Left renal cortex interstitium (tissue), 4 donors: ENCODE measurements around the gene TREML2. TPM values are rescaled to one million over a fixed set of nuclear protein-coding genes. Genes with fewer than 3 reads are reported as not detected.
A peak's percentile ranks its signal among the peaks of the same experiment; 100 is the strongest.
"Not testable (repeated sequence)": the region's sequence is repeated elsewhere in the genome, so short reads cannot be mapped to it uniquely, and the experiment has no call there.

Source experiments
- DNase-seq, 4 donors: peaks; one replicate each; pipeline ENCODE4 v3.0.0-alpha.2; 2013; ENCODE audit warnings: low read depth in 4 of 4, low spot score in 2 of 4, missing footprints in 1 of 4
- polyA plus RNA-seq, 4 donors: library from polyadenylated mRNA; unstranded; fragments of 120-200 nt; gene quantifications; one replicate each; pipeline ENCODE4 v1.2.1, GENCODE V29; 2013; ENCODE audit not compliant: insufficient read length in 4 of 4

The TREML2 gene
- under 1 TPM; 0.08 to 0.13 (median 0.12) TPM for polyA plus RNA-seq

DNA sequence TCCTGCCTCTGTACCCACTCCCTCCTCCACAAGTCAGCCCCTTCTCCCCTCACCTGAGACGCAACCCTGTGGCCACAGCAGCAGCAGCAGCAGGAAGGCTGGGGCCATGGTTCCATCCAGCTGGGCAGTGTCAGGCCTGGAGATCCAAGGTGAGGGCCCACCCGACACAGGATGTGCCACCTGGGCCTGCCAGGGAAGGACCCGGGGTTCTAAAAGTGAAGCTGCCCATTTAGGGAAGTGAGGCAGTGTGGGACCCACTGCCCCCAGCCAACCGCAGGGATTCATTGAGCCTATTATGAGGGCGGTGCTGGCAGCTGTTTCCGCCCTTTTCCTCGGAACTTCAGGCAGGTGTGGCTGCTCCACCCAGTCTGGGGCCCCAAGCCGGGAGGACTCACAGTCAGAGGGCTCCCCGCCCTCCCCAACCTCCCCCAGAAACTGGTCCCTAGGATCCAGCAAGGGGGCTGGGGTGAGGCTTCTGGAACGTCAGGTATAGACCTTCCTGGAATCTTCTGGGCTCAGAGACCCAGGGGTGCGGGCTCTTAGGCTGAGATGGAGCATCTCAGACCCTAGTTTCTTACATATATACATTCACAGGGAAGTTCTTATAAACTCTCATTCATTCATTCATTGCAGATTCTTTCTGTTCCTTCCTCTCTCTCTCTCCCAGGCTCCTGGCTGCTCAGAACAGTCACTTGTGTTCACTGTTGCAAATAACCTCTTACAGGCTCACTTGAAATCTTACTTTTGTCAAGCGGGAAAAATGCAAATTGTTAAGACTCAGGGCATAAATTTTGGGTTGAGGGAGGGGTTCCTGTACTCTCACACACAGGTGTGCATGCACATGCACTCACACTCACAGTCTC lies at the start of gene TREML2:
TREML2 (minus strand) TSS at position 249 of the 863 bp plus-strand sequence; CDS start at position 108, 141 bp downstream.
- no peak for DNase-seq

DNA sequence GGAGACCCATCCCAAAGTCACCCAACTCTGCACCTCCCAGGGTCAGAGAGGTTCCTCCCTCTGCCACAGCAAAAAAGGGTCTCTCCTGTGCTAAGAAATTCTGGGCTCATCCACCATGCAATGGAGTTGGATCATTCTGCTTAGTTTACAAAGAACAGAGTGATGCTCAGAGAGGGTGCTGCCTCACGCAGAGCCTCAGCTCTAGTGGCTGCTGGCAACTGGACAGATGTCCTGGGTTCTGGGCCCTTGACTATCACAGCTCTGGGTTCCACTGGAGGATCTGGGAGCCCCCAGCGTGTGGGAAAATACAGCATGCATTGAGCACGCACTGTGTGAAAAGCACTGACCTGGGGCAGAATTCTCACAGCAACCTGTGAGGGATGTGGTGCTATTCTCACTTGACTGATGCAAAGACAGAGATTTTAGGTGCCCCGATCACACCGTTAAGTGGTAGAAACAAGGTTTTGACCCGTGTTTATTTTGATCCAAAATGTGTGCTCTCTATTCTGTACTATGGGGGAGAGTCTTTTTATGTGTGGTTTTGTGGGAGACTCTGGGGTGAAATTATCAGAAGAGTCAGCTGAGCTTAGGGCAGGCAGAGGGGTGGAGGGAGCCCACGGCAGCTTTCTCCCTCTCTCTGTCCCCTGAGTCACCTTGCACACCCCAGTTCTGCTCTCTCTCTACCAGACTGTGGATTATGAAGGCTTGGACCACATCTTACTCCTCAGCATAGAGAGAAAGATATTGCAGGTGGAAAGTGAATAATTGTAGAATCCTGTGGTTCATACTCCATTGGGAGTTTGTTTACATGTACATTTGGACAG lies 47.1 kb upstream of the TREML2 start:
- DNase-seq: no peak

DNA sequence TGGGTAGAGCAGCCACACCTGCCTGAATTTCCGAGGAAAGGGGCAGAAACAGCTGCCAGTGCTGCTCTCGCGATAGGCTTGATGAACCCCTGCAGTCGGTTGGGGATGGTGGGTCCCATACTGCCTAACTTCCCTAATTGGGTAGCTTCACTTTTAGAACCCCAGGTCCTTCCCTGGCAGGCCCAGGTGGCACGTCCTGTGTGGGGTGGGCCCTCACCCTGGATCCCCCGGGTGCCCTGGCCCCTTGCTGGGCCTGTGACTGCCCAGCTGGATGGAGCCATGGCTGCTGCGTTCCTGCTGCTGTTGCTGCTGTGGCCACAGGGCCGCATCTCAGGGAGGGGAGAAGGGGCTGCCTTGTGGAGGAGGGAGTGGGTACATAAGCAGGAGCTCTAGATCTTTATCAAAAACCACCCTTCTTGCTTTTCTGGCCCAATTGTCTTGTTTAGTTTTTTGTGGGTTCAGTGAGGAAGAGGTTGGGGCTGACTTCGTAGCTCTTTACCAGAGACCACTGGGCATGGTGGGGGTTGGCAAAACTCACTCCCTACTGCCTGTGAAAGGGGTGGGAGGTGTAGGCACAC lies 46.4 kb upstream of the TREML2 start:
- no peak for DNase-seq

GRCh38 chr6:41246529-41246928 lies 45.6 kb upstream of the TREML2 start:
- DNase-seq: not testable (repeated sequence)

DNA sequence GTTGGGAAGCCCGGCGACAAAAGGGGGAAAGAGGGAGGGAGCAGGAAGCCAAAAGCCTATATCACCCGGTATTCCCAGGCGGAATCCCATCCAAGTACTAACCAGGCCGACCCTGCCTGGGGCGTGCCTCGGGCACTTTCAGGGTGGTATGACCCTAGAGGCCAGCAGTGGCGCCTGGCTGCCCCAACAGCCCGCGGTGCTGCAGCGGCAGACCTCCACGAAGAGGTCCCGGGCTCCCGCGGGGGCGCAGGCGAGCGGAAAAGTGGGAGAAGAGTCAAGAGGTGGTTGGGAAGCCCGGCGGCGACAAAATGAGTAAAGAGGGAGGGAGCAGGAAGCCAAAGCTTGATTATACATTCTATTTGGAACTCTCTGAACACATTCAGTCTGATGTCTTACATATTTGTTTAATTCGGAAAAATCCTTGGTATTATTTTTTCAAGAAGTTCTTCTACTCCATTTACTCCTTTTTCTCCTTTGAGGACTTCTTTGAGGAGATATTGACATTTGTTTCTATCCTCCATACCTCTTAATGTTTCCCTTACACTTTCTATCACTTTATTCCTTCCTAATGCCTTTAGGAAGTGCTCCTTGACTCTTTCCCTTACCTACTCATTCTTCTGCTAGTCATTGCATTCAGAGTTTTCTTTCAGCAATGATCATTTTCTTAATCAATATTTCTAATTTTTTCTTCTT lies 38.7 kb upstream of the TREML2 start:
- no peak for DNase-seq

- no peak for DNase-seq
Measured at GRCh38 chr6:41237128-41237527, 36.2 kb upstream of the TREML2 start.

DNA sequence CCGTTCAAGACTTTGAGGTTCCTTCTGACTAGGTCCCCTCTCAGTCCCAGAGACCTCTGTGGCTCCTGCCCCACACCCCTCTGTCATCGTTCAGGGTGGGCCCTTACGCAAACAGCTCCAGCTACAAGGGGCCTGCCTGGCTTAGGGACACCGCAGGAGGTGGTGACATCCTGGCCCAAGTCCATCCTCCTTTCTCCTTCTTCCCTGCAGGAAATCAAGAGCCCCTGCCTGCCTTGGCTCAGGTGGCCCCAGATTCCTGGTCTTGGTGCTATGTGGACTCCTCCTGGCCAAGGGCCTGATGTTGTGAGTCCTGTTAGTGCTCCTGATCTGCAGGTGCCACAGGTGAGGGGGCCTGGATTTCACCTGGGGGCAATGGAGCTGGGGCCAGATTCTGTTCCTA lies 35.3 kb upstream of the TREML2 start:
- DNase-seq: no peak

- no peak for DNase-seq
Measured at GRCh38 chr6:41232667-41233066, 31.7 kb upstream of the TREML2 start.

- DNase-seq: no peak
Measured at GRCh38 chr6:41231246-41231645, 30.3 kb upstream of the TREML2 start.

DNA sequence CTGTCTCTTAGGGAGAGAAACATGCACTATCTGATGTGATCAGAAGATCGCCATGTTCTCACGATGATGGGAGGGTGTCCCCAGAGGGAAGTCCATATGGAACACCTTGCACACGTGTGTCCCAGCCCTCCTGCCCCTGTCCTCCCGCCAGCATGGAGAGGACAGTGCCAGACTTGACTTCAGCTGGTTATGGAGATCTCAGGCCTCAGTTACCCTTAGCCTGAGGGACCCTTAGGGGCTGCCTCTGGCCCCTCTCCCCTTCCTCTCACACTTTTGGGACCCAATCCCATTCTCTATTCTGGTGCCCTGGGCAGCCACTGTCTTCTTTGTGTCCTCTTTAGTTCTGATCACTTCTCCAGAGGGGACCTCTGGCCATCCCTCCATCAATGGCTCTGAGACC lies 28.8 kb upstream of the TREML2 start:
- no peak for DNase-seq

DNA sequence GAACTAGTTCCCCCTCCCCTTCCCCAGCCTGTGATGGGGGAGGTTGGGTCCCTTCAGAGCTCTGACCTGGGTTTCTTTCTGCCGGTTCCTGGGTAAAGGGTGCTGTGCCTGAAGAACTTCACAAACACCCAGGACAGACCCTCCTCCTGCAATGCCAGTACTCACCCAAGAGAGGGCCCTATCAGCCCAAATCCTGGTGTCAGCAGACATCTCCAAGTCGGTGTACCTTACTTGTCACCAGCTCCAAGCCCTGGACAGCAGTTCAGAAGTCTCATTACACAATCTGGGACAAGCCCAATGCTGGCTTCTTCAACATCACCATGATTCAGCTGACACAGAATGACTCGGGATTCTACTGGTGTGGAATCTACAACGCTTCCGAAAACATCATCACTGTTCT lies 27.7 kb upstream of the TREML2 start:
- no peak for DNase-seq

DNA sequence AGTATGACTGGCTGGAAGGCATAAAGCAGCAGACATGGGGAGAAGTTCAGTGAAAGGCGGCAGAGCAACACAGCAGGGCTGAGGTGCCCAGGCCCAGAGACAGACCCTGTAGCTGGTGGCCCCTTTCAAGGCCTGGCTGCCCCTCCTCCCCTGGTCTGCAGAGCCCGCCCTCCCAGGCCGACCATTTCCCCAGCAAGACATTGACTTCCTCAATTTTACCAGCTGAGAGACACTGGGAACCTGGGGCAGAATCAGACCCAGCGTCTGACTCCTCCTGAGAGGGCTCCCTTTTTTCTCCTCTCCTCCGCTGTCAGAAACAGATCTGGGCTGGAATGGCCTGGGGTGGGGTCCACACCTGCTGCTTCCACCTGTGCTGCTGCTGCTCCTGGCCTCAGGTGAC lies 27.1 kb upstream of the TREML2 start, which contains the start of gene TREML4:
TREML4 (plus strand) TSS at position 254 of the 400 bp plus-strand sequence; CDS start at position 333, 79 bp downstream.
- no peak for DNase-seq

DNA sequence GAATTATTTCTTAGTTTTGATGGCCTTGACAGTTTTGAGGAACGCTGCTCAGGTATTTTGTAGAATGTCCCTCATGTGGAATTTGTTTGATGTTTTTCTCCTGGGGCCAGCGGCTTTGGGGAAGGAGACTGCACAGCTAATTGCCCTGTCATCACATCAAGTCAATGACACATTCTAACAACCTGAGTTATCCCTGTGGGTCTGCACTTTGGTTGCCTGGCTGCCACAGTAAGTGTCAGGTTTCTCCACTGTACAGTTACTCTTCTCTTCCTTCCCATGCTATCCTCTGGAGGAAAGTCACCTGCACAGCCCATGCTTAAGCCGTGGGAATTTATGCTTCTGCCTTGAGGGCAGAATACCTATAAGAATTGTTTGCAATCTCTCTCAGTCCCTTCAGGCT lies 25.8 kb upstream of the TREML2 start:
- DNase-seq: peak; percentile 5 to 25 (median 17)

- DNase-seq: no peak
Measured at GRCh38 chr6:41224800-41225199, 23.9 kb upstream of the TREML2 start.

- no peak for DNase-seq
Measured at GRCh38 chr6:41222513-41222912, 21.6 kb upstream of the TREML2 start.

DNA sequence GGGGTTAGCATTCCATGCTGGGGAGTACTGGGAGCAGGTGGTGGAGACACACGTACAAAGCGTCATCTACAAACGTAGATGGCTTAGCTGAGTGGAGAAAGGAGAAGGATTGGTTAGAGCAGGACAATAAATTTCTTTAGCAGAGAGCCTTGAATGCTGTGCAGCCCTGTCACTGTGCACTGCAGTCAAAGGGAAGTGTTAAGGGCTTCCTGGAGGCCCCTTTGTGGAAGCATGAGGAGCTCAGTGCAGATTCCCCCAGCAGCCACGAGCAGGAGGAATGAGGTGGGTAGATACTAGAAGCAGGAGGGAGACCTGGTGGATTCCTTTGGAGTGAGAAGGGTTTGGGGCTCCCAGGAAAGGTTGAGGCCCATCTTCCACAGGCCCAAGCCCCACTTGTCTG lies 21.1 kb upstream of the TREML2 start:
- DNase-seq: no peak

DNA sequence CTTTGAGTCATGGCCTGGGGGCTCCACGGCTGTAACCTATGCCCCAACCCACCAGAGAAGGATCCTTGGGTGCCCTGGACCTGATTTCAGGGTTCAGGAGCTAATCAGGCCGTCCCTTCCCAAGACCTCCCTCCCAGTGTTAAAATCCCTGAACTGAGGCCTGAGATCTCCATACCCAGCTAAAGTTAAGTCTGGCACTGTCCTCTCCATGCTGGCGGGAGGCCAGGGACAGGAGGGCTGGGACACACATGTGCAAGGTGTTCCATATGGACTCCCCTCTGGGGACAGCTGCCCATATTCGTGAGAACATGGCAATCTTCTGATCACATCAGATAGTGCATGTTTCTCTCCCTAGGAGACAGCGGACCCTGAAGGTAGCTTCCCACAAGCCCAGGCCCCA lies 15.7 kb upstream of the TREML2 start:
- DNase-seq: no peak

DNA sequence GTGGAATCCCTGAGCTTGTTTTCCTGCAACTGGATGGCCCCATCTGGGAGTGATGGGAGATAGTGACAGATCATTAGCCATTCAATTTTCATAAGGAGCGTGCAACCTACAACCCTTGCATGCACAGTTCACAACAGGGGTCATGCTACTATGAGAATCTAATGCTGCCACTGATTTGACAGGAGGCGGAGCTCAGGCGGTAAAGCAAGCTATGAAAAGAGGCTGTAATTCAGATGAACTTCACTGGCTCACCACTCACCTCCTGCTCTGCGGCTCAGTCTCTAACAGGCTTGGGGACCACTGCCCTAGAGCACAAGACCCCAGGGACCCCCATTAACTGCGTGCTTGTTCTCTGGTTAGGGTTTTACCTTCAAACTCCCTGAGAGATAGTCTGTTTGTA lies 14.8 kb upstream of the TREML2 start:
- DNase-seq: no peak

- no peak for DNase-seq
Measured at GRCh38 chr6:41214559-41215238, 13.8 kb upstream of the TREML2 start.
